MCF 10A (cell line): ENCODE measurements around the gene DUSP2. TPM values are rescaled to one million over a fixed set of nuclear protein-coding genes. Genes with fewer than 3 reads are reported as not detected.

ENCODE experiments used
- BruUV-seq: library from RNA; stranded (reverse); fragments of 400-500 nt; replicated peaks from 2 replicates; lab custom pipeline; 2021; lab: Mats Ljungman, UMichigan
- CTCF ChIA-PET: fragments of 300-600 bp; sonication (Branson Sonifier 250); formaldehyde crosslinking; extraction: SDS; loops from one replicate; lab custom pipeline; 2021; ENCODE audit warnings: antibody characterized with exemption, inconsistent platforms; lab: Yijun Ruan, JAX
- POLR2A ChIA-PET: fragments of 300-600, 350-650 bp; sonication (Branson Sonifier 250); formaldehyde crosslinking; extraction: SDS; loops from one replicate; lab custom pipeline; 2020; ENCODE audit warnings: antibody characterized with exemption, inconsistent platforms; lab: Yijun Ruan, JAX
- DNase-seq: peaks from one replicate; pipeline ENCODE4 v3.0.0-alpha.2; 2018; ENCODE audit not compliant: unreplicated experiment
- H3K27ac Mint-ChIP-seq: one replicate; pipeline ENCODE4 v1.8.0; 2022; ENCODE audit warnings: mild to moderate bottlenecking, low read depth, mixed read lengths; ENCODE audit not compliant: unreplicated experiment
- H3K27me3 Mint-ChIP-seq: one replicate; pipeline ENCODE4 v1.8.0; 2022; ENCODE audit warnings: mixed read lengths; ENCODE audit not compliant: insufficient read depth, unreplicated experiment
- H3K36me3 Mint-ChIP-seq: one replicate; pipeline ENCODE4 v1.8.0; 2022; ENCODE audit warnings: mild to moderate bottlenecking, moderate library complexity, mixed read lengths; ENCODE audit not compliant: insufficient read depth, unreplicated experiment
- H3K4me1 Mint-ChIP-seq: one replicate; pipeline ENCODE4 v1.8.0; 2022; ENCODE audit warnings: mixed read lengths; ENCODE audit not compliant: insufficient read depth, unreplicated experiment
- H3K4me3 Mint-ChIP-seq: one replicate; pipeline ENCODE4 v1.8.0; 2022; ENCODE audit warnings: mild to moderate bottlenecking, moderate library complexity, mixed read lengths; ENCODE audit not compliant: unreplicated experiment
- H3K9me3 Mint-ChIP-seq: one replicate; pipeline ENCODE4 v1.8.0; 2022; ENCODE audit warnings: mixed read lengths; ENCODE audit not compliant: unreplicated experiment
- CTCF ChIP-seq: fragments of 200-600 bp; IDR thresholded peaks from one replicate; pipeline ENCODE4 v1.8.0; 2022; ENCODE audit warnings: antibody characterized with exemption, mild to moderate bottlenecking; ENCODE audit not compliant: unreplicated experiment
- intact Hi-C: fragments of 100-400 bp; cut with micrococcal nuclease; formaldehyde crosslinking; loops from 2 replicates; pipeline ENCODE4 v1.14.1; 2022
- total RNA-seq: library from RNA; stranded (reverse); gene quantifications from 2 replicates; pipeline ENCODE4 v1.2.3, GENCODE V29; 2022

Gene DUSP2
- total RNA-seq, 1 experiment from 2014 or later = 3.3 TPM

- CTCF ChIA-PET = interaction anchor here (0.6 to 3.2 kb wide), 2 partner anchors 12 to 81 kb away, joined by 4 to 14 read pairs; no protein-coding TSS in a partner anchor
- H3K27me3 Mint-ChIP-seq = no peaks in the 10 kb centered on the region
- peaks cover 5% of the 10 kb centered on the region for H3K4me1 Mint-ChIP-seq
- POLR2A ChIA-PET = interaction anchor here (1.1 kb wide), 1 partner anchor 22 kb away, joined by 3 read pairs; the partner anchor contains the start of gene STARD7
- no peak overlapping the region for H3K27ac Mint-ChIP-seq
- no peak for DNase-seq
- no TSS peak for BruUV-seq
- intact Hi-C loops = no loop called here
- H3K4me3 Mint-ChIP-seq = no peak overlapping the region
- peaks cover 81% of the 10 kb centered on the region for H3K36me3 Mint-ChIP-seq
- no peak for TF ChIP-seq CTCF
- peaks cover 7% of the 10 kb centered on the region for H3K9me3 Mint-ChIP-seq
Measured at GRCh38 chr2:96186562-96186961, 41.3 kb upstream of the DUSP2 start.

GRCh38 chr2:96185516-96185915, 40.3 kb upstream of the DUSP2 start:
- ChIA-PET CTCF (interaction anchor here (0.7 to 3.2 kb wide), 2 partner anchors 11 to 15 kb away, joined by 3 to 14 read pairs; no protein-coding TSS in a partner anchor), POLR2A (interaction anchor here (0.7 to 1.2 kb wide), 2 partner anchors 17 to 22 kb away, joined by 3 read pairs; no protein-coding TSS in a partner anchor)
- TF ChIP-seq CTCF = no peak
- intact Hi-C loops = no loop called here
- Mint-ChIP-seq H3K4me3 (no peak overlapping the region), H3K36me3 (peaks cover 70% of the 10 kb centered on the region), H3K27me3 (no peaks in the 10 kb centered on the region), H3K4me1 (peaks cover 5% of the 10 kb centered on the region), H3K9me3 (peaks cover 7% of the 10 kb centered on the region), H3K27ac (no peak overlapping the region)
- no peak for DNase-seq
- no TSS peak for BruUV-seq

- Mint-ChIP-seq H3K27ac (no peak overlapping the region), H3K9me3 (peaks cover 7% of the 10 kb centered on the region), H3K27me3 (no peaks in the 10 kb centered on the region), H3K4me3 (no peak overlapping the region), H3K4me1 (peaks cover 5% of the 10 kb centered on the region), H3K36me3 (peaks cover 65% of the 10 kb centered on the region)
- intact Hi-C loops = no loop called here
- DNase-seq = no peak
- BruUV-seq = TSS peak; percentile 40
- ChIA-PET CTCF (interaction anchor here (0.7 to 3.2 kb wide), 2 partner anchors 10 to 16 kb away, joined by 3 to 14 read pairs; no protein-coding TSS in a partner anchor), POLR2A (interaction anchor here (0.7 to 1.2 kb wide), 2 partner anchors 17 to 23 kb away, joined by 3 read pairs; no protein-coding TSS in a partner anchor)
- TF ChIP-seq CTCF = no peak
Measured at GRCh38 chr2:96184989-96185388, 39.7 kb upstream of the DUSP2 start.

GRCh38 chr2:96184188-96184587, 38.9 kb upstream of the DUSP2 start:
- BruUV-seq = no TSS peak
- DNase-seq = no peak
- H3K27me3 Mint-ChIP-seq = no peaks in the 10 kb centered on the region
- no peak for TF ChIP-seq CTCF
- POLR2A ChIA-PET = interaction anchor here (0.6 to 1.2 kb wide), 2 partner anchors 18 to 24 kb away, joined by 3 read pairs; partner anchors contain the start of gene STARD7
- peaks cover 5% of the 10 kb centered on the region for H3K4me1 Mint-ChIP-seq
- CTCF ChIA-PET = interaction anchor here (3.2 kb wide), 1 partner anchor 10 kb away, joined by 14 read pairs; no protein-coding TSS in a partner anchor
- H3K36me3 Mint-ChIP-seq = peaks cover 57% of the 10 kb centered on the region
- no peak overlapping the region for H3K4me3 Mint-ChIP-seq
- intact Hi-C loops = no loop called here
- peaks cover 7% of the 10 kb centered on the region for H3K9me3 Mint-ChIP-seq
- H3K27ac Mint-ChIP-seq = no peak overlapping the region
